ENCODE measurements around the gene PCDHB7. TPM values are rescaled to one million over a fixed set of nuclear protein-coding genes. Genes with fewer than 3 reads are reported as not detected.
"Not testable (repeated sequence)": the region's sequence is repeated elsewhere in the genome, so short reads cannot be mapped to it uniquely, and the experiment has no call there.

The PCDHB7 gene
- total and polyA plus RNA-seq, 10 donors = 0.08 to 1.6 (median 0.97) TPM; not detected in 1

- Histone ChIP-seq H3K4me3 (no peak overlapping the region), H3K27ac (no peak overlapping the region), H3K27me3 (replicated peaks in 1 of 7) (peaks cover 0 to 90% (median 11%) of the 10 kb centered on the region in 7 donors), H3K36me3 (no peaks in the 10 kb centered on the region), H3K4me1 (no peaks in the 10 kb centered on the region), H3K9me3 (peaks cover 0 to 77% (median 60%) of the 10 kb centered on the region in 8 donors)
- intact Hi-C loops (cut with DNase I; ENCODE audit: low total_unique reads) = no loop called here
- no peak for DNase-seq
- no peak for TF ChIP-seq CTCF (IDR thresholded peaks at IDR 0.05 in 8 of 11, conservative IDR thresholded peaks at IDR 0.05 in 3 of 11)
- no peak for TF ChIP-seq POLR2A (IDR thresholded peaks at IDR 0.05)
- no peak for TF ChIP-seq POLR2AphosphoS5 (IDR thresholded peaks at IDR 0.05)
- WGBS, 5 donors = 36 to 80% (median 43%) methylated on average over 1 of the region's 1 CpG
Measured at GRCh38 chr5:141180313-141180712, 7.9 kb downstream of the PCDHB7 start.

GRCh38 chr5:141182248-141182647, 9.8 kb downstream of the PCDHB7 start, which contains the start of gene PCDHB16:
Gene PCDHB16, plus strand, starts transcription at chr5:141182387. Its CDS starts 173 bp downstream, at chr5:141182560.
- 16 to 19% (median 17%) methylated on average over 13 of the region's 13 CpGs for WGBS, 5 donors
- no peak for DNase-seq
- intact Hi-C loops (cut with DNase I; ENCODE audit: low total_unique reads) = no loop called here
- Histone ChIP-seq H3K27me3 (replicated peaks in 1 of 7) (peaks cover 0 to 82% (median 11%) of the 10 kb centered on the region in 7 donors), H3K36me3 (no peaks in the 10 kb centered on the region), H3K9me3 (peaks cover 0 to 73% (median 55%) of the 10 kb centered on the region in 8 donors), H3K4me3 (peak within 1 kb of the TSS in 3 of 8 donors; percentile 1 to 44 (median 26)), H3K27ac (no peak within 1 kb of the TSS), H3K4me1 (no peaks in the 10 kb centered on the region)
- TF ChIP-seq POLR2AphosphoS5 (IDR thresholded peaks at IDR 0.05) (no peak), CTCF (IDR thresholded peaks at IDR 0.05 in 8 of 11, conservative IDR thresholded peaks at IDR 0.05 in 3 of 11) (no peak), POLR2A (IDR thresholded peaks at IDR 0.05) (no peak)

- not testable (repeated sequence) for DNase-seq, H3K4me1 ChIP-seq
Measured at GRCh38 chr5:141184117-141184855, 11.8 kb downstream of the PCDHB7 start.

GRCh38 chr5:141186897-141187512, 14.6 kb downstream of the PCDHB7 start, which contains the start of gene PCDHB9:
Gene PCDHB9, plus strand, starts transcription at chr5:141187161. Its CDS starts 158 bp downstream, at chr5:141187319.
- no peak for DNase-seq
- peaks cover 0 to 85% (median 0%) of the 10 kb centered on the region in 7 donors for H3K27me3 ChIP-seq (replicated peaks in 1 of 7)
- peak within 1 kb of the TSS in 1 of 8 donors; percentile 45 for H3K4me3 ChIP-seq
- H3K9me3 ChIP-seq = peaks cover 0 to 85% (median 64%) of the 10 kb centered on the region in 8 donors
- 16 to 21% (median 21%) methylated on average over 9 of the region's 9 CpGs for WGBS, 5 donors
- H3K27ac ChIP-seq = no peak within 1 kb of the TSS
- TF ChIP-seq CTCF (IDR thresholded peaks at IDR 0.05 in 8 of 11, conservative IDR thresholded peaks at IDR 0.05 in 3 of 11) (peak in 6 of 11 experiments; percentile 16 to 50 (median 37)), POLR2A (IDR thresholded peaks at IDR 0.05) (no peak)
- no peaks in the 10 kb centered on the region for H3K4me1 ChIP-seq
- intact Hi-C loops (cut with DNase I; ENCODE audit: low total_unique reads) = no loop called here
- H3K36me3 ChIP-seq = no peaks in the 10 kb centered on the region

More at GRCh38 chr5:141184117-141184855, 11.8 kb downstream of the PCDHB7 start:
- H3K36me3 ChIP-seq; intact Hi-C loops (cut with DNase I; ENCODE audit: low total_unique reads); H3K27ac ChIP-seq; H3K4me3 ChIP-seq: not testable (repeated sequence)
- peaks cover 0 to 73% (median 55%) of the 10 kb centered on the region in 8 donors for H3K9me3 ChIP-seq
- WGBS, 5 donors = 24 to 46% (median 36%) methylated on average over 9 to 58 of the region's 69 CpGs
- H3K27me3 ChIP-seq (replicated peaks in 1 of 7) = peaks cover 0 to 80% (median 8%) of the 10 kb centered on the region in 7 donors

- H3K4me3 ChIP-seq; H3K4me1 ChIP-seq; DNase-seq; H3K36me3 ChIP-seq; H3K27ac ChIP-seq; intact Hi-C loops (cut with DNase I; ENCODE audit: low total_unique reads): not testable (repeated sequence)
- 33 to 43% (median 36%) methylated on average over 10 to 34 of the region's 37 CpGs; no CpG with 5 or more reads in 1 of the 5 donors for WGBS, 5 donors
- H3K9me3 ChIP-seq = peaks cover 0 to 83% (median 58%) of the 10 kb centered on the region in 8 donors
- H3K27me3 ChIP-seq (replicated peaks in 1 of 7) = peaks cover 0 to 80% (median 0%) of the 10 kb centered on the region in 7 donors
Measured at GRCh38 chr5:141188682-141189081, 16.2 kb downstream of the PCDHB7 start.

GRCh38 chr5:141189131-141189530, 16.7 kb downstream of the PCDHB7 start:
- WGBS, 5 donors = 26 to 40% (median 36%) methylated on average over 7 to 32 of the region's 35 CpGs
- H3K4me3 ChIP-seq; intact Hi-C loops (cut with DNase I; ENCODE audit: low total_unique reads); H3K36me3 ChIP-seq; H3K27ac ChIP-seq; DNase-seq; H3K4me1 ChIP-seq: not testable (repeated sequence)
- Histone ChIP-seq H3K9me3 (peaks cover 0 to 83% (median 57%) of the 10 kb centered on the region in 8 donors), H3K27me3 (replicated peaks in 1 of 7) (peaks cover 0 to 78% (median 0%) of the 10 kb centered on the region in 7 donors)
